HPDE6-E6E7 (cell line): ENCODE results near the gene NACC2.

ENCODE experiments used
- DNase-seq: peaks from one replicate; pipeline ENCODE4 v3.0.0; 2011; ENCODE audit warnings: missing footprints; ENCODE audit errors: extremely low spot score

The NACC2 gene

GRCh38 chr9:136012651-136013050 lies 82.4 kb downstream of the NACC2 start:
- DNase-seq, result no peak

- DNase-seq, result no peak
Measured at GRCh38 chr9:136011703-136012496, 83.2 kb downstream of the NACC2 start.

GRCh38 chr9:136011376-136011702 lies 83.8 kb downstream of the NACC2 start:
- no peak for DNase-seq

GRCh38 chr9:136010615-136011361 lies 84.3 kb downstream of the NACC2 start:
- DNase-seq, result no peak

- no peak for DNase-seq
Measured at GRCh38 chr9:136010176-136010575, 84.9 kb downstream of the NACC2 start.

- no peak for DNase-seq
Measured at GRCh38 chr9:136009516-136009915, 85.6 kb downstream of the NACC2 start.

- DNase-seq, result no peak
Measured at GRCh38 chr9:136008693-136008997, 86.4 kb downstream of the NACC2 start.

- peak; percentile 26 for DNase-seq
Measured at GRCh38 chr9:136007934-136008692, 87.0 kb downstream of the NACC2 start.

GRCh38 chr9:136007276-136007933 lies 87.7 kb downstream of the NACC2 start:
- no peak for DNase-seq

GRCh38 chr9:136006169-136006568 lies 88.9 kb downstream of the NACC2 start:
- DNase-seq, result no peak

- DNase-seq, result no peak
Measured at GRCh38 chr9:136004712-136005111, 90.4 kb downstream of the NACC2 start.

GRCh38 chr9:136004219-136004618 lies 90.9 kb downstream of the NACC2 start:
- DNase-seq, result no peak

GRCh38 chr9:136003411-136004218 lies 91.5 kb downstream of the NACC2 start:
- DNase-seq, result no peak

GRCh38 chr9:136002881-136003280 lies 92.2 kb downstream of the NACC2 start:
- no peak for DNase-seq

GRCh38 chr9:136002215-136002614 lies 92.9 kb downstream of the NACC2 start:
- no peak for DNase-seq

- DNase-seq, result no peak
Measured at GRCh38 chr9:136001231-136001630, 93.9 kb downstream of the NACC2 start.

- DNase-seq, result no peak
Measured at GRCh38 chr9:135998410-135999071, 96.5 kb downstream of the NACC2 start.

GRCh38 chr9:135998016-135998380 lies 97.1 kb downstream of the NACC2 start:
- DNase-seq, result no peak

GRCh38 chr9:135997090-135998015 lies 97.7 kb downstream of the NACC2 start:
- no peak for DNase-seq

GRCh38 chr9:135995816-135996215 lies 99.3 kb downstream of the NACC2 start:
- DNase-seq, result no peak
